Uterus (tissue), 4 donors: ENCODE data around the gene HDAC8. TPM values are rescaled to one million over a fixed set of nuclear protein-coding genes. Genes with fewer than 3 reads are reported as not detected.

ENCODE experiments used
- DNase-seq, 2 donors: peaks; one replicate each; pipeline ENCODE4 v3.0.0-alpha.2; 2019 to 2020
- H3K27ac ChIP-seq, 2 donors: fragments of 200-600 bp; sonication (generic); 1 replicate in 1 of 2; 2 replicates in 1 of 2; pipeline ENCODE4 v1.5.1; 2016 to 2018
- H3K27me3 ChIP-seq, 2 donors: fragments of 200-600 bp; sonication (generic); one replicate each; pipeline ENCODE4 v1.5.1; 2018 to 2019; ENCODE audit warnings: control low read depth in 1 of 2
- H3K36me3 ChIP-seq, 2 donors: fragments of 200-600 bp; sonication (generic); one replicate each; pipeline ENCODE4 v1.5.1; 2019; ENCODE audit warnings: control low read depth in 1 of 2
- H3K4me1 ChIP-seq, 2 donors: fragments of 200-600 bp; sonication (generic); one replicate each; pipeline ENCODE4 v1.5.1; 2018 to 2019; ENCODE audit warnings: control low read depth in 1 of 2
- H3K4me3 ChIP-seq, 2 donors: fragments of 200-600 bp; sonication (generic); 1 replicate in 1 of 2; 2 replicates in 1 of 2; pipeline ENCODE4 v1.5.1; 2018 to 2019; ENCODE audit warnings: mild to moderate bottlenecking in 1 of 2
- H3K9me3 ChIP-seq, 2 donors: fragments of 200-600 bp; sonication (generic); one replicate each; pipeline ENCODE4 v1.5.1; 2019; ENCODE audit warnings: control low read depth in 1 of 2
- POLR2A ChIP-seq, 2 donors: fragments of 450-650 bp; IDR thresholded peaks; one replicate each; pipeline ENCODE4 v1.6.1; 2016; ENCODE audit warnings: antibody characterized with exemption in 2 of 2, mild to moderate bottlenecking in 1 of 2, moderate library complexity in 1 of 2
- intact Hi-C: fragments of 100-400 bp; cut with DNase I; formaldehyde crosslinking; loops from one replicate; pipeline ENCODE4 v1.15.1; 2023; ENCODE audit warnings: low total_unique reads
- total RNA-seq, 4 donors: library from RNA; depleted of rRNA in 3 of 4; stranded (reverse); fragments of >200 nt in 3 of 4; gene quantifications; one replicate each; pipeline versions ENCODE4 v1.1.0 to v1.2.4, GENCODE V29; 2014 to 2023
- TF ChIP-seq, protein P1 (sequence below), 4 experiments: fragments of 200-600 bp in 2 of 4; fragments of 450-650 bp in 2 of 4; sonication (generic) in 2 of 4; IDR thresholded peaks; one replicate each; pipeline ENCODE4 v1.5.1; 2016 to 2019; ENCODE audit warnings: antibody characterized with exemption in 4 of 4, mild to moderate bottlenecking in 2 of 4, moderate library complexity in 1 of 4
- donor health status: DM: yes; HTN: yes; CAD: no.

Gene HDAC8
- total RNA-seq, 4 donors from 2014 or later, result 16.2 to 138 (median 43.1) TPM

DNA sequence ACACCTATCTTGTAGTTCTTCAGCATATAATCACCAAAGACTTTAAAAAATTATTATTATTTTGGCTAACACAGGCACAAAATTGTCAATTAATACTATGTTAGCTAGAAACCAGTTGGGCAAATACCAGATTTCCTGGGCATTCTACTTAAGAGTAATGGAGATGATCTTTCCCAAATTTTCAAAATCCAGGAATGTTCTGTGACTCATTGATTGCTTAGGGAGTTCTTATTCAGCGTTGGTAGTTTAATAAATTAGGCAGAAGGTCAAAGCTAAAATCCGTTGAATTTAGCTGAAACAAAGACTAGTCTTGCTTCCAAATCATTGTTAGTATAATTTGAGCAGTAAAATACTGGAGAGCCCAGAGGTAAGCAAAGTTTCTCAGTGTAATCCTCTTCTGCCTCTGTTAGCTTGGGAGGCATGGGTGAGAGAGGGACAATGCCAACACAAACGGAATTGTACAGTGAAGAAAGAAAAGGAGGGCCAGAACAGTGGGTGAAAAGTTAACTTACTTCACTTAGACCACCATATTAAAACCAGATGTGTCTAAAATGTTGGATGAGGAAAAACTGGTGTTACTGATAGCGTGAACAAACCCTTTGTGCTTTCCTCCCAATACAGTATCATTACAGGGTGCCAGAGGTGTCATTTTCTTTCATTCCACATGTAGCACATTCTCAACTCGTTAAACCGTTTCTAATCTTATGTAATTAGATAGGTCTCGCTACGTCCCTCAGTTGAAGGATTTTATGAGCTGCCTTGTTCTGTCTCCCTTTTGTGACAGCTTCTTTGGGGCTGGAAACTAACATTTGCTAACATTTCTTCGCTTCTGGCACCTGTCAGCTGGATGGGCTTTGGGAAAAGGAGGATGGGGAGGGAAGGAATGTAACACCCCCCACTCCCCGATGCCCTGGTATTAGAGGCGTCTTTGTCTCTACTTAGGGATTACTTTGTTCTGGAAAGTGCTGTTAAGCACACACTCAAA is 179.5 kb downstream of the HDAC8 start:
- TF ChIP-seq, protein P1, sequence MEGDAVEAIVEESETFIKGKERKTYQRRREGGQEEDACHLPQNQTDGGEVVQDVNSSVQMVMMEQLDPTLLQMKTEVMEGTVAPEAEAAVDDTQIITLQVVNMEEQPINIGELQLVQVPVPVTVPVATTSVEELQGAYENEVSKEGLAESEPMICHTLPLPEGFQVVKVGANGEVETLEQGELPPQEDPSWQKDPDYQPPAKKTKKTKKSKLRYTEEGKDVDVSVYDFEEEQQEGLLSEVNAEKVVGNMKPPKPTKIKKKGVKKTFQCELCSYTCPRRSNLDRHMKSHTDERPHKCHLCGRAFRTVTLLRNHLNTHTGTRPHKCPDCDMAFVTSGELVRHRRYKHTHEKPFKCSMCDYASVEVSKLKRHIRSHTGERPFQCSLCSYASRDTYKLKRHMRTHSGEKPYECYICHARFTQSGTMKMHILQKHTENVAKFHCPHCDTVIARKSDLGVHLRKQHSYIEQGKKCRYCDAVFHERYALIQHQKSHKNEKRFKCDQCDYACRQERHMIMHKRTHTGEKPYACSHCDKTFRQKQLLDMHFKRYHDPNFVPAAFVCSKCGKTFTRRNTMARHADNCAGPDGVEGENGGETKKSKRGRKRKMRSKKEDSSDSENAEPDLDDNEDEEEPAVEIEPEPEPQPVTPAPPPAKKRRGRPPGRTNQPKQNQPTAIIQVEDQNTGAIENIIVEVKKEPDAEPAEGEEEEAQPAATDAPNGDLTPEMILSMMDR (IDR thresholded peaks at IDR 0.05), result no peak
- TF ChIP-seq POLR2A (IDR thresholded peaks at IDR 0.05), result no peak
- intact Hi-C loops, result no loop called here
- Histone ChIP-seq H3K36me3 (no peaks in the 10 kb centered on the region), H3K9me3 (no peaks in the 10 kb centered on the region), H3K27me3 (no peaks in the 10 kb centered on the region), H3K4me3 (no peak overlapping the region), H3K4me1 (no peaks in the 10 kb centered on the region), H3K27ac (no peak overlapping the region)
- no peak for DNase-seq

DNA sequence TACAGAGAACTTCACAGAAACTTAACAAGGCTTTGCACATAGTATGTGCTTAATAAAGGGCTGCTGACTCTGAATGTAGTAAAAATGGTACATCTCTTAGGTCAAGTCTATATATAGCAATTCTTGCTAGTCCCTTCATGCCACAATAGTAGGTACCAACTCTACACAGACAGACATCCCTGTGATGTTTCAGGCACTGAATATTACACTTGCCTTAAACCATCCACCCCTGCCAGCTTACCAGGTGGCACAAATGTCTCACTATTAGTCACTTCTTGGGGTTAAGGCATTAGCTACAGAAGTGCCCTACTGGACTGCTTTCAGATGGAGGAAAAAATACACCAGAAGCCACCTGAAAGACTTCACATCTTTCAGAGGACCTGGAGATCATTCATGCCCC is 180.6 kb downstream of the HDAC8 start:
- Histone ChIP-seq H3K27me3 (no peaks in the 10 kb centered on the region), H3K4me3 (no peak overlapping the region), H3K36me3 (no peaks in the 10 kb centered on the region), H3K4me1 (no peaks in the 10 kb centered on the region), H3K27ac (no peak overlapping the region), H3K9me3 (no peaks in the 10 kb centered on the region)
- no peak for DNase-seq
- intact Hi-C loops, result no loop called here
- TF ChIP-seq POLR2A (IDR thresholded peaks at IDR 0.05), result no peak
- TF ChIP-seq, protein P1 (IDR thresholded peaks at IDR 0.05), result no peak

DNA sequence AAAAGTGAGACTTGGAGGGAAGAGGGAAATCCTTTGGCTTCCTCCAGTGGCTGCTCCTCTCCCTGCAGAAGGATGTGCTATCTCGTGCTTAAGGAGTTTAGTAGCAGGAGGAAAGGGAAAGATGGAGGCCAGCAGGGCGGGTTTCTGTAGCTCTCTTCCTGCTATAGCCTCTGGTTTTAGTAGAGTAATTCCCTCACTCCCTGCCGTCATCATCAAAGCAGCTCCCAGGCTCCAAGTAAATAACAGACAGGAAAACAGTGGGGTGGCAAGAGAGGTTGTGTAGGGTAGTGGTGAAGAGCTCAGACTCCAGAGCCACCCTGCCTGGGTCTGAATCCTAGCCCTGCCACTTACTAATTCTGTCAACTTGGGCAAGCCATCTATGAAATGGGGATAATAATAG is 185.4 kb downstream of the HDAC8 start:
- Histone ChIP-seq H3K27ac (no peak overlapping the region), H3K36me3 (no peaks in the 10 kb centered on the region), H3K4me3 (no peak overlapping the region), H3K4me1 (no peaks in the 10 kb centered on the region), H3K27me3 (no peaks in the 10 kb centered on the region), H3K9me3 (no peaks in the 10 kb centered on the region)
- intact Hi-C loops, result no loop called here
- DNase-seq, result no peak
- TF ChIP-seq, protein P1 (IDR thresholded peaks at IDR 0.05), result no peak
- TF ChIP-seq POLR2A (IDR thresholded peaks at IDR 0.05), result no peak

DNA sequence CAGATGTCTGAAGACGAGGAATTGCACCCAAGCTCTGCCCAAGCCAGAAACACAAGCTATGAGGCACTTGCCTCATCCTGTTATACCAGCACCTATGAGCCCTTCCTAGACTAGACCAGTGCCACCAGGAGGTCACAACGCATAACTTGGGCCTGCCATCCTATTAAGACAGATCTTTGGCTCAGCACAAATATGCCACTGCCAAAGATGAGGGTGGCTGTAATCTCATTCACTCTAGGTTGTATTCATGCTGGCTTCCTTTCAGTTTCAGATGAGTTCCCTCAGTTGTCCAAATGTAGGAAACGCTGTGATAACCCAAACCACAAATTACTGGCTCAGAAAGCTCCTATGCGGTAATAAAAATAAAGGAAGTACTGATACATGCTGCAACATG is 190.4 kb downstream of the HDAC8 start:
- no peaks in the 10 kb centered on the region for H3K9me3 ChIP-seq
- H3K27ac ChIP-seq, result no peak overlapping the region
- H3K4me3 ChIP-seq, result no peak overlapping the region
- no peak for DNase-seq
- H3K27me3 ChIP-seq, result no peaks in the 10 kb centered on the region
- no peaks in the 10 kb centered on the region for H3K36me3 ChIP-seq
- intact Hi-C loops, result no loop called here
- no peaks in the 10 kb centered on the region for H3K4me1 ChIP-seq
- TF ChIP-seq, protein P1 (IDR thresholded peaks at IDR 0.05), result no peak
- TF ChIP-seq POLR2A (IDR thresholded peaks at IDR 0.05), result no peak

DNA sequence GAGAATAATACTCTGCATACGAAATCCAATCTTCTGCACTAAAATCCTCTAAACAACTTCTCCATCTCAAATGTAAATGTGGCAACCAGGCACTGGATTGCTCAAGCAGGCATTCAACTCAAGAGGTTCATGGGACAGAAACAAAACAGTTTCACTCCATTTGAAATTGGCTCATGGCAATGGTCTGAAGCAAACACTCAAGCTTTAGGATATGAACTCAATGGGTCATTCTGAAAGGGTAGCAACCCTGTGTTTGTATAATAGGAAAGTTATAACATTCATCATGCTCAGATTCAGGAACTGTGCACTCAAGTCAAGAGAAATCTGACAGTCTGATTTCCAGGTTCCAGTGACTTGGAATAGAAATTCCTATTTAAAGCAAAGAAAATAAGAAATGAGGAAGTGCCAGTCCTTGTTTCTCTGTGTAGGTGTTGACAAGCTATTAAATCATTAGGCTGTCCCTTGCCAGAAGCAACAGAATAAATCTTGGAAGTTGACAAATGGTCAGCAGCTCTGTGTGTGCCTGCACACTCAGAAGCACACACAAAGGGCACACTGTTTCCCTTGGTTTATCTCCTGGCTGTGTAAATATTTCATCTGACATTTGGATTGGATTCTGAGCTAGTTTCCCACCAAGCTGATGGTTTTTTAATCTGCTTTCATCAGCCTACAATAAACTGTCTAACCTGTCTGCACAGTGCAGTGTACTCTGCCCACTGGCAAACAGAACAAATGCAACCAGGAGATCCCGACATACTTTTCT is 191.0 kb downstream of the HDAC8 start:
- Histone ChIP-seq H3K36me3 (no peaks in the 10 kb centered on the region), H3K27me3 (no peaks in the 10 kb centered on the region), H3K27ac (no peak overlapping the region), H3K4me1 (no peaks in the 10 kb centered on the region), H3K4me3 (no peak overlapping the region), H3K9me3 (no peaks in the 10 kb centered on the region)
- TF ChIP-seq POLR2A (IDR thresholded peaks at IDR 0.05), result no peak
- TF ChIP-seq, protein P1 (IDR thresholded peaks at IDR 0.05), result no peak
- intact Hi-C loops, result no loop called here
- DNase-seq, result no peak
